CD4-positive, alpha-beta T cell (primary cell): ENCODE measurements around the gene G3BP2. TPM values are rescaled to one million over a fixed set of nuclear protein-coding genes. Genes with fewer than 3 reads are reported as not detected.

Experiments used
- ATAC-seq: fragments of 200-7000 bp; cut with Tn5 transposase; one replicate; pipeline ENCODE4 v1.10.0; 2022; ENCODE audit warnings: mild to moderate bottlenecking; ENCODE audit not compliant: poor library complexity
- CTCF ChIA-PET: fragments of 350-600 bp; sonication (Branson Sonifier 250); formaldehyde crosslinking; loops from one replicate; lab custom pipeline; 2021; ENCODE audit warnings: antibody characterized with exemption, inconsistent platforms; lab: Charles Lee
- POLR2A ChIA-PET: fragments of 350-600 bp; sonication (Branson Sonifier 250); formaldehyde crosslinking; loops from one replicate; lab custom pipeline; 2021; ENCODE audit warnings: antibody characterized with exemption, inconsistent platforms; lab: Charles Lee
- DNase-seq, 14 experiments: peaks; one replicate each; pipeline ENCODE4 v3.0.0-alpha.2; 2013 to 2020; ENCODE audit warnings: mixed read lengths in 2 of 14
- H3K27ac ChIP-seq, 2 donors: one replicate each; pipeline versions ENCODE4 v1.5.1 to v1.7.0; 2013; ENCODE audit warnings: low read length in 2 of 2, low read depth in 1 of 2, mild to moderate bottlenecking in 1 of 2
- H3K27me3 ChIP-seq, 2 experiments: 1 replicate in 1 of 2; 2 replicates in 1 of 2; pipeline versions ENCODE4 v1.6.1 to v1.7.0; 2013; ENCODE audit warnings: low read length in 2 of 2, control low read depth in 1 of 2, mild to moderate bottlenecking in 1 of 2, moderate library complexity in 1 of 2; ENCODE audit not compliant: insufficient read depth in 2 of 2, control insufficient read depth in 1 of 2
- H3K36me3 ChIP-seq: one replicate; pipeline ENCODE4 v1.6.1; 2013; ENCODE audit warnings: low read length, control low read depth; ENCODE audit not compliant: insufficient read depth
- H3K4me1 ChIP-seq: one replicate; pipeline ENCODE4 v1.6.1; 2013; ENCODE audit warnings: low read length, control low read depth; ENCODE audit not compliant: insufficient read depth
- H3K4me3 ChIP-seq: one replicate; pipeline ENCODE4 v1.5.1; 2013; ENCODE audit warnings: mild to moderate bottlenecking, low read length, moderate library complexity
- H3K9me3 ChIP-seq, 2 experiments: 1 replicate in 1 of 2; 2 replicates in 1 of 2; pipeline versions ENCODE4 v1.6.1 to v1.7.0; 2013; ENCODE audit warnings: low read length in 2 of 2, mild to moderate bottlenecking in 2 of 2, control low read depth in 1 of 2, moderate library complexity in 1 of 2; ENCODE audit not compliant: control insufficient read depth in 1 of 2, insufficient read depth in 1 of 2
- H3K27ac Mint-ChIP-seq: one replicate; pipeline ENCODE4 v1.8.0; 2020; ENCODE audit warnings: mixed read lengths
- H3K27me3 Mint-ChIP-seq: one replicate; pipeline ENCODE4 v1.8.0; 2021; ENCODE audit warnings: mixed read lengths
- H3K36me3 Mint-ChIP-seq: one replicate; pipeline ENCODE4 v1.8.0; 2021; ENCODE audit warnings: low read depth, mixed read lengths
- H3K4me1 Mint-ChIP-seq: one replicate; pipeline ENCODE4 v1.8.0; 2021; ENCODE audit warnings: low read depth, mixed read lengths
- H3K4me3 Mint-ChIP-seq: one replicate; pipeline ENCODE4 v1.8.0; 2020; ENCODE audit warnings: mild to moderate bottlenecking, mixed read lengths
- H3K9me3 Mint-ChIP-seq: one replicate; pipeline ENCODE4 v1.8.0; 2020; ENCODE audit warnings: mixed read lengths
- CTCF ChIP-seq: fragments of 200-600 bp; IDR thresholded peaks from one replicate; pipeline ENCODE4 v1.8.0; 2022; ENCODE audit warnings: antibody characterized with exemption, mild to moderate bottlenecking
- intact Hi-C, 2 experiments: fragments of 100-400 bp; cut with DNase I in 1 of 2; cut with micrococcal nuclease in 1 of 2; formaldehyde crosslinking; loops; one replicate each; pipeline versions ENCODE4 v1.15.1 to v1.9.0; 2023 to 2025; cut with DNase I, micrococcal nuclease
- total RNA-seq, 174 experiments: library from RNA in 2 of 174; stranded (reverse) in 2 of 174; gene quantifications; one replicate each; pipeline ENCODE4 v1.2.3 and lab custom pipeline; 2021 to 2026

The G3BP2 gene
- total RNA-seq, 2 experiments from 2014 or later = 319 to 322 TPM

- Mint-ChIP-seq H3K36me3 (peaks cover 25% of the 10 kb centered on the region), H3K27ac (no peak overlapping the region), H3K4me3 (no peak overlapping the region), H3K9me3 (no peaks in the 10 kb centered on the region), H3K4me1 (peaks cover 10% of the 10 kb centered on the region), H3K27me3 (no peaks in the 10 kb centered on the region)
- ATAC-seq (no peak), DNase-seq (no peak)
- Histone ChIP-seq H3K27me3 (no peaks in the 10 kb centered on the region), H3K4me1 (no peaks in the 10 kb centered on the region), H3K4me3 (no peak overlapping the region), H3K36me3 (peaks cover 3% of the 10 kb centered on the region), H3K9me3 (no peaks in the 10 kb centered on the region), H3K27ac (no peak overlapping the region)
- CTCF ChIA-PET = no interaction called here
- intact Hi-C loops = loop anchor here in 1 of 2 experiments (10.0 kb wide), 1 partner anchor 576 kb away; the partner anchor contains the start of gene SCARB2
- POLR2A ChIA-PET = interaction anchor here (1.2 to 1.5 kb wide), 2 partner anchors 9 to 85 kb away, joined by 5 to 6 read pairs; partner anchors contain the start of genes CDKL2 and USO1
- TF ChIP-seq CTCF = no peak
Observed at GRCh38 chr4:75639124-75639695, 34.0 kb downstream of the G3BP2 start.

- Mint-ChIP-seq H3K4me3 (no peak overlapping the region), H3K27me3 (no peaks in the 10 kb centered on the region), H3K4me1 (peaks cover 7% of the 10 kb centered on the region), H3K27ac (no peak overlapping the region), H3K9me3 (no peaks in the 10 kb centered on the region), H3K36me3 (peaks cover 14% of the 10 kb centered on the region)
- no peaks in the 10 kb centered on the region for H3K9me3 ChIP-seq
- H3K27ac ChIP-seq = no peak overlapping the region
- H3K4me1 ChIP-seq = no peaks in the 10 kb centered on the region
- CTCF ChIA-PET = interaction anchor here (1.1 kb wide), 1 partner anchor 21 kb away, joined by 3 read pairs; no protein-coding TSS in a partner anchor
- ATAC-seq (no peak), DNase-seq (no peak)
- TF ChIP-seq CTCF = no peak
- H3K27me3 ChIP-seq = no peaks in the 10 kb centered on the region
- no peaks in the 10 kb centered on the region for H3K36me3 ChIP-seq
- intact Hi-C loops = loop anchor here in 1 of 2 experiments (10.0 kb wide), 1 partner anchor 577 kb away; the partner anchor contains the start of gene SCARB2
- POLR2A ChIA-PET = interaction anchor here (2.1 kb wide), 1 partner anchor 34 kb away, joined by 7 read pairs; no protein-coding TSS in a partner anchor
- no peak overlapping the region for H3K4me3 ChIP-seq
Observed at GRCh38 chr4:75637827-75638226, 35.4 kb downstream of the G3BP2 start.

GRCh38 chr4:75637176-75637575, 36.0 kb downstream of the G3BP2 start:
- POLR2A ChIA-PET = interaction anchor here (2.1 kb wide), 1 partner anchor 35 kb away, joined by 7 read pairs; no protein-coding TSS in a partner anchor
- CTCF ChIA-PET = no interaction called here
- Histone ChIP-seq H3K27ac (no peak overlapping the region), H3K4me1 (no peaks in the 10 kb centered on the region), H3K4me3 (no peak overlapping the region), H3K27me3 (no peaks in the 10 kb centered on the region), H3K9me3 (no peaks in the 10 kb centered on the region), H3K36me3 (no peaks in the 10 kb centered on the region)
- Mint-ChIP-seq H3K27me3 (no peaks in the 10 kb centered on the region), H3K36me3 (peaks cover 12% of the 10 kb centered on the region), H3K4me3 (no peak overlapping the region), H3K4me1 (peaks cover 4% of the 10 kb centered on the region), H3K9me3 (no peaks in the 10 kb centered on the region), H3K27ac (no peak overlapping the region)
- intact Hi-C loops = loop anchor here in 1 of 2 experiments (10.0 kb wide), 1 partner anchor 578 kb away; the partner anchor contains the start of gene SCARB2
- no peak for TF ChIP-seq CTCF
- no peak for ATAC-seq
- no peak for DNase-seq
